ENCODE data around the gene PPIL4. TPM values are rescaled to one million over a fixed set of nuclear protein-coding genes. Genes with fewer than 3 reads are reported as not detected.

PPIL4 gene
- total RNA-seq, 1 experiment from 2014 or later: 22.6 TPM

DNA sequence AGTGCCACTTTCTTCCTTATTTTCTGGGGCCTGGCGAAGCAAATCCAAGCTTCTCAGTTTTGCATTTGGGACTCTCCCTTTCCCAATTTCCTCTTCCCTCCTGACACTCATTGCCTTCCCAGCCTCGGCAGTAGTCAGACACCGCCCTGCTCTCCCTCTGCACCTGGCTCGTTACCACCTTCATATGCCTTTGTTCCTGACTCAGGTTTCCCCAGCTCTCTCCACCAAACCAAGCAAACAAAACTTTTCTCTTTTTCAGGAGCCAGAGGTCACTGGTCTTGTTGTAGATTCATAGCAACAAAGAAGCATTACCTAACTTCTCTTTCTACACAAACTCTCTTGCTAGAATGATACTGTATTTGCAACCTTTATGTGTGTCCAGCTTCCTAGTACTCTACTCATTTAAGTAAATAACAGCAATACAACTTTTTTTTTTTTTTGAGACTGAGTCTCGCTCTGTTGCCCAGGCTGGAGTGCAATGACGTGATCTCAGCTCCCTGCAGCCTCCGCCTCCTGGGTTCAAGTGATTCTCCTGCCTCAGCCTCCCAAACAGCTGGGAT lies 52.0 kb downstream of the PPIL4 start:
- CTCF ChIA-PET: no interaction called here
- Mint-ChIP-seq H3K4me1 (ENCODE audit: low read depth, unreplicated experiment) (no peaks in the 10 kb centered on the region), H3K36me3 (ENCODE audit: insufficient read depth, unreplicated experiment) (no peaks in the 10 kb centered on the region), H3K27ac (ENCODE audit: unreplicated experiment) (no peak overlapping the region), H3K27me3 (ENCODE audit: unreplicated experiment) (no peaks in the 10 kb centered on the region), H3K4me3 (ENCODE audit: low read depth, unreplicated experiment) (no peak overlapping the region), H3K9me3 (ENCODE audit: low read depth, unreplicated experiment) (no peaks in the 10 kb centered on the region)
- DNase-seq: no peak
- intact Hi-C loops (cut with micrococcal nuclease; ENCODE audit: unreplicated experiment): no loop called here
- BruUV-seq (replicated peaks): no TSS peak
- TF ChIP-seq, protein P1, sequence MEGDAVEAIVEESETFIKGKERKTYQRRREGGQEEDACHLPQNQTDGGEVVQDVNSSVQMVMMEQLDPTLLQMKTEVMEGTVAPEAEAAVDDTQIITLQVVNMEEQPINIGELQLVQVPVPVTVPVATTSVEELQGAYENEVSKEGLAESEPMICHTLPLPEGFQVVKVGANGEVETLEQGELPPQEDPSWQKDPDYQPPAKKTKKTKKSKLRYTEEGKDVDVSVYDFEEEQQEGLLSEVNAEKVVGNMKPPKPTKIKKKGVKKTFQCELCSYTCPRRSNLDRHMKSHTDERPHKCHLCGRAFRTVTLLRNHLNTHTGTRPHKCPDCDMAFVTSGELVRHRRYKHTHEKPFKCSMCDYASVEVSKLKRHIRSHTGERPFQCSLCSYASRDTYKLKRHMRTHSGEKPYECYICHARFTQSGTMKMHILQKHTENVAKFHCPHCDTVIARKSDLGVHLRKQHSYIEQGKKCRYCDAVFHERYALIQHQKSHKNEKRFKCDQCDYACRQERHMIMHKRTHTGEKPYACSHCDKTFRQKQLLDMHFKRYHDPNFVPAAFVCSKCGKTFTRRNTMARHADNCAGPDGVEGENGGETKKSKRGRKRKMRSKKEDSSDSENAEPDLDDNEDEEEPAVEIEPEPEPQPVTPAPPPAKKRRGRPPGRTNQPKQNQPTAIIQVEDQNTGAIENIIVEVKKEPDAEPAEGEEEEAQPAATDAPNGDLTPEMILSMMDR (IDR thresholded peaks at IDR 0.05; ENCODE audit: unreplicated experiment): no peak

DNA sequence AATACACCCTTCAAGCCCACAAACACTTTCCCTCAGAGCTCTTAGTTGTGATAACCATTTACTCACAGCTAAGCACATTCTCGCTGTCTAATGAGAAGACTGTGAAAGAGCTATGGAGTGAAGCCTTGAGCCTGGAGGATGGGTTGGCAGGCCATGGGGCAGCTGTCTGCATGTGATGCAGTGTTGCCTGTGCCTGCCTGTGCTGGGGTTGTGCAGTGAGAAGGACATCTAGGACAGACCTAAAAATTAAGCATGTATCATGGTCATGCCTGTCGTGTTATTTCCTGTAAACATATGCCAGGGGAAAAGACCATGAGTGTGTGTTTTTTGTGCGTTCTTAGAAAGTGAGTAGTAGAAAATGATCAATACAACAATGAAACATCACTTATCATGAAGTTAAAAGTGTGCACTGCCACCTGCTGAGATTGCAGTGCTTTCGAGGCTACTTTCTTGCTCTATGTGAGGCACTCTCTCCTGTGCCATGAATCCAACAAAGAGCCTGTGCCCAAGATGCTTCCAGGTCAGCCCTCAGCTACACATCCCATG lies 53.0 kb downstream of the PPIL4 start:
- no TSS peak for BruUV-seq (replicated peaks)
- no peak for DNase-seq
- TF ChIP-seq, protein P1 (IDR thresholded peaks at IDR 0.05; ENCODE audit: unreplicated experiment): no peak
- H3K9me3 Mint-ChIP-seq (ENCODE audit: low read depth, unreplicated experiment): no peaks in the 10 kb centered on the region
- no peak overlapping the region for H3K4me3 Mint-ChIP-seq (ENCODE audit: low read depth, unreplicated experiment)
- CTCF ChIA-PET: no interaction called here
- H3K36me3 Mint-ChIP-seq (ENCODE audit: insufficient read depth, unreplicated experiment): no peaks in the 10 kb centered on the region
- no peak overlapping the region for H3K27ac Mint-ChIP-seq (ENCODE audit: unreplicated experiment)
- no peaks in the 10 kb centered on the region for H3K4me1 Mint-ChIP-seq (ENCODE audit: low read depth, unreplicated experiment)
- intact Hi-C loops (cut with micrococcal nuclease; ENCODE audit: unreplicated experiment): no loop called here
- H3K27me3 Mint-ChIP-seq (ENCODE audit: unreplicated experiment): no peaks in the 10 kb centered on the region

DNA sequence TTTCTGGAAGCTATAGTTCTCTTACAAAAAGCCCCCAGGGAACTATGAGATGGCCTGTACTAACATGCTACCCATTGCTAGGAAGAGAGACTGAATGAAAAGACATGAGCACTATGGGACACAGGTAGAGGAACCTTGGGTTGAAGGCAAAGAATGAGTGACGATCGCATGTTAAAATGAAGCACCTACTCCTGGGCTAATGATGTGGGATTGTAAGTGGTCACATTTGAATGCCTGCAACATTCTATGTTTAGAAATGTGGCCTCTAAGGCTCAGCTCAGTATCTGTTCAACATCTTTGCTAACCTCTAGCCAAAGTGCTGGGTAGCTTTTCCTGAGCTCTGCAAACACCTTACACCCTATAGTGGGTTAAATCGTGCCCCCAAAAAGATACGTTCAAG lies 55.9 kb downstream of the PPIL4 start:
- H3K27me3 Mint-ChIP-seq (ENCODE audit: unreplicated experiment): no peaks in the 10 kb centered on the region
- intact Hi-C loops (cut with micrococcal nuclease; ENCODE audit: unreplicated experiment): no loop called here
- CTCF ChIA-PET: no interaction called here
- H3K27ac Mint-ChIP-seq (ENCODE audit: unreplicated experiment): no peak overlapping the region
- H3K9me3 Mint-ChIP-seq (ENCODE audit: low read depth, unreplicated experiment): no peaks in the 10 kb centered on the region
- no peak for DNase-seq
- BruUV-seq (replicated peaks): no TSS peak
- no peak overlapping the region for H3K4me3 Mint-ChIP-seq (ENCODE audit: low read depth, unreplicated experiment)
- no peaks in the 10 kb centered on the region for H3K36me3 Mint-ChIP-seq (ENCODE audit: insufficient read depth, unreplicated experiment)
- TF ChIP-seq, protein P1 (IDR thresholded peaks at IDR 0.05; ENCODE audit: unreplicated experiment): no peak
- peaks cover 6% of the 10 kb centered on the region for H3K4me1 Mint-ChIP-seq (ENCODE audit: low read depth, unreplicated experiment)

DNA sequence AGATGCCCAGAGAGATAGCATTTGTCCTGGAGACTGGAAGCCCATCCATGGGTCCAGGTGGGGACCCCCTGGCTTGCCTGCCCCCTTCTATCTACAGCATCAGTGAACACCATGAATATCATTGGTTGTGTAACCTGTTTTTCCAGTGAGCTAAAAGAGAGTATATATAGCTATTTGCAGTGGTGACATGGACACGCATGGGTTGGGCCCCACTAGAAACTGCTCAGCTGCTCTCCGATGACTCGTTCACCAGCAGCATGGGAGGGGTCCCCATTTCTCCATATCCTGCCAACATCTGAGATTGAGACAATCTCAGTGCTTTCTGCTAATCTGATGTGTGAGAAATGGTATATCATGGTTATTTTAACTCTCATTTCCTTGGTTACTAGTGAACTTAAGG lies 57.0 kb downstream of the PPIL4 start:
- no peak for DNase-seq
- CTCF ChIA-PET: interaction anchor here (1.4 kb wide), 1 partner anchor 15 kb away, joined by 4 read pairs; no protein-coding TSS in a partner anchor
- peaks cover 11% of the 10 kb centered on the region for H3K4me1 Mint-ChIP-seq (ENCODE audit: low read depth, unreplicated experiment)
- no peaks in the 10 kb centered on the region for H3K36me3 Mint-ChIP-seq (ENCODE audit: insufficient read depth, unreplicated experiment)
- no peak overlapping the region for H3K27ac Mint-ChIP-seq (ENCODE audit: unreplicated experiment)
- TF ChIP-seq, protein P1 (IDR thresholded peaks at IDR 0.05; ENCODE audit: unreplicated experiment): no peak
- intact Hi-C loops (cut with micrococcal nuclease; ENCODE audit: unreplicated experiment): no loop called here
- no peaks in the 10 kb centered on the region for H3K9me3 Mint-ChIP-seq (ENCODE audit: low read depth, unreplicated experiment)
- no TSS peak for BruUV-seq (replicated peaks)
- no peaks in the 10 kb centered on the region for H3K27me3 Mint-ChIP-seq (ENCODE audit: unreplicated experiment)
- no peak overlapping the region for H3K4me3 Mint-ChIP-seq (ENCODE audit: low read depth, unreplicated experiment)
